ENCODE measurements around the gene ABHD6. TPM values are rescaled to one million over a fixed set of nuclear protein-coding genes. Genes with fewer than 3 reads are reported as not detected.
"Not testable (repeated sequence)": the region's sequence is repeated elsewhere in the genome, so short reads cannot be mapped to it uniquely, and the experiment has no call there.

ABHD6 gene
- total RNA-seq, 1 donor from 2014 or later, result 9.5 TPM

- no peak for DNase-seq (ENCODE audit: extremely low read depth, low read depth, low spot score)
These were observed 3.9 kb downstream of the ABHD6 start for GRCh38 chr3:58241306-58242044.

- DNase-seq (ENCODE audit: extremely low read depth, low read depth, low spot score), result no peak
These were observed 4.7 kb downstream of the ABHD6 start for GRCh38 chr3:58242340-58242739.

- not testable (repeated sequence) for DNase-seq (ENCODE audit: extremely low read depth, low read depth, low spot score)
These were observed 5.3 kb downstream of the ABHD6 start for GRCh38 chr3:58242860-58243259.

GRCh38 chr3:58243976-58244585, 6.5 kb downstream of the ABHD6 start:
- no peak for DNase-seq (ENCODE audit: extremely low read depth, low read depth, low spot score)

DNA sequence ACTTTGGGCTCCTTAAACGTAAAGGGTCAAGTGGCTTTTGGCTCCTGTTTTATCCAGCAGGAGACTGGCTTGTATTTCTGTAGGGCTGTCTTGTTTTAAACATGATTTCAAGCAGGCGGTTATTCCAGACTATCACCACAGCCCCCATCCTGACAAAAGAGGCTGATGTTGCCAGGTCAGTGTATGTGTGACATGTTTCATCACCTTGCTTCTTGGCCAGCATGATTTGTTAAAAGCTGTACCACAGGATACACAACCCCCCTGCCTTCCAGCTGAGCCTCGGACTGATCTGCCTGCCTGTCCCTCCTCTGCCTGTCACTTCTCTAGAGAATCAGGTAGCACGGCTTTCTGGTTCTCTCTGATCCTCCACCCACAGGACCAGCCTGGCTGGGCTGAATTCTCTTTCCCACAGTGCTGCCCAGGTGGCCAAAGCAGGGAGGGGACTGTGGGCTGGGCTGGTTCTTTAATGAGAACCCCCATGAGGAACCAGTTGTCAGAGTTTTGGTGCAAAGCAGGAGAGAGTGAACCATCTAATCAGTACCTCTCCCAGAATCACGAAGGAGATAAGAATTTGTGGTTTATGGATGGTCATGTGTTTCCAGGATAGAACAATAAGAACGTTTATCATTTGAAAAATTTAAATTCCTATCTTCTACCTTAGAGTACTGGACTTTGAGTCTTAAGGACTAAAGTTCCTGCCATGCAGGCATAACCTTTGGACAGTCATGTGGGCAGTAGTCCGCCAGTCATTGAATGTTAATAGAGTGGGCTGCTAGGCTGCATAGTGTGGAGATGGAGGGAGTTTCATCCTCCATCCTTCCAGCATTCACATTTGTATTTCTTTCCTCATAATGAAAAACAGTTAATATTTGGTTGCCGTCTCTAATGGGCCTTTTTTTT, 8.8 kb downstream of the ABHD6 start:
- no peak for DNase-seq (ENCODE audit: extremely low read depth, low read depth, low spot score)

- no peak for DNase-seq (ENCODE audit: extremely low read depth, low read depth, low spot score)
These were observed 11.9 kb downstream of the ABHD6 start for GRCh38 chr3:58249358-58250092.

DNA sequence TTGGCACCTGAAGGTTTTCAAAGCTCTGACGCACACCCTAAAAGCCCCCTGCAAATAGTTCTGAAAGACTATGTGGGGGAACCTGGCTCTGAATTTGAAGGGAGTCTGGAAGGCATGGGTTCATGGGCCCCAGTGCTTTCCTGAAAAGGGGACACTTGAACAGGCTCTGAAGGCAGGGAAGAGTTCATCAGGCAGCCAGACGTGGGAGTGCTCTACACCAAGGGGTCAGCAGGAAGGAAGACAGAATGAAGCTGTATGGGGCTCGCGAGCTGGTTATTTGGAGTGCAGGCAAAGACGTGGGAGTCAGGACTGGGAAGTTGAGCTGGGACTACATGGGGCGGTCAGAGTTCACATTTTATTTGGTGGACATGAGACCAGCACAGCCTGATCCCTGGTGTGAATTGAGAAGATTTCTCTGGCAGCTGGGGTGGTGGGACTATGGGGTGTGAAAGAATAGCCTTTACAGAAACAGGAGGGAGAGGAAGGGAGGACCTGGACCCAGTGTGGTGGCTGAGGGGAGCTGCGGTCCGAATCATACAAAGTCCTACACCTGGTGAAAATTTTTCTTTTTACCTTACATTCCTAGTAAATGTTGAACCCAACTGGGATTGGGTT, 12.6 kb downstream of the ABHD6 start:
- DNase-seq (ENCODE audit: extremely low read depth, low read depth, low spot score), result no peak

GRCh38 chr3:58251631-58252035, 14.0 kb downstream of the ABHD6 start:
- no peak for DNase-seq (ENCODE audit: extremely low read depth, low read depth, low spot score)

DNA sequence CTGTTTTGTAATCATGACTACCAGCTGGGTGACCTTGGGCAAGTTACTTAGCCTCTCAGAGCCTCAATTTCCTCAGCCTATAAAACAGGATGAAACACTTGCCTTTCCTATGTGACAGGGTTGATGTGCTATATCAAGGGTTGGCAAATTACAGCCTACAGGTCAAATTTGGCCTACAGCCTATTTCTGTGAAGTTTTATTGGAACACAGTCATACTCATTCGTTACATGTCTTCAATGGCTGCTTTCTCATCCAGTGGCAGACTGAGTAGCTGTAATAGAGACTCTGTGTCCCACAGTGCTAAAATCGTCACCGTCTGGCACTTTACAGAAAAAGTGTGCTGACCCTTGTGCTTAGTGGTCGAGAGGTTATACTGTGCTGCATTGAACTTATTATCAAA, 16.6 kb downstream of the ABHD6 start:
- DNase-seq (ENCODE audit: extremely low read depth, low read depth, low spot score), result no peak

DNA sequence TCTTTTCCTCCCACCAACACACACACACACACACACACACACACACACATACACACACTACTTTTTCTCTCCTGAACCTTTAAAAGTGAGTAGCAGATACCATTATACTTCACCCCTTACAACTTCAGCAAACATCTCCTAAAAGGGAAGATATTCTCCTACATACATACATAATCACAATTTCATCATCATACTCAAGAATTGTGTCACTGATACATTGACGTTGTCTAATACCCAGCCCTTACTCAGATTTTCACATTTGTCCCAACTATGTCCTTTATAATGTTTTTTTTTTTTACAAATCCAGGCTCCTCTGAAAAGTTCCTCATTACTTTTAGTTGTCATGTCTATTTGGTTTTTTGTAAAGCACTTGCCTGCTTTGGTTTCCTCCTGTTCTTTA, 18.5 kb downstream of the ABHD6 start:
- DNase-seq (ENCODE audit: extremely low read depth, low read depth, low spot score), result no peak

- no peak for DNase-seq (ENCODE audit: extremely low read depth, low read depth, low spot score)
These were observed 18.9 kb downstream of the ABHD6 start for GRCh38 chr3:58256511-58256910.

DNA sequence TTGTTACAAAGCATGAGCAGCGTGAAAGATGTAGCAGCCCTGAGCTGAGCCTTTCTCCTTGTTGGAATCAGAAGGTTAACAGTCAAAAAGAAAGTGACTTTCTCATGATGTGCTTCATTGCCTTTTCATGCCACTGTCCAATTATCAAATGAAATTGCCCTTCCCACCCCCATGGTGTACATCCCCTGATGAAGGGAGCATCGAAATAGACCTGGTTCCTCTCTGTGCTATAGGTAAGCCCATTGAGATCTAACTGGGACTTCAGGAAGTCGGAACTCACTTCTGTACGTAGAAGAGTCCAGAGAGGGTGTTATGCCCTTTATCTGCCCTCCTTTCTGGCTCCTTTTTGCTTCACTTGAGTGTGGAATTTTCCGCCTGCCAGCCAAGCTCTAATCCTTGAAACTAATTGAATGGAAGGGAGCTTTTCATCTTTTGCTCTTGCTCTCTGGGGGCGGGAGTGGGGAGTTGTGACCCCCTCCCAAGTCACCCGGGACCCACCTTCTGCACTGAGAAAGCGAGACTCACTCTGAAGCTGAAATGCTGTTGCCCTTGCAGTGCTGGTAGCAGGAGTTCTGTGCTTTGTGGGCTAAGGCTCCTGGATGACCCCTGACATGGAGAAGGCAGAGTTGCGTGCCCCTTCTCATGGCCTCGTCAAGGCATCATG, 20.9 kb downstream of the ABHD6 start:
- DNase-seq (ENCODE audit: extremely low read depth, low read depth, low spot score), result no peak

- DNase-seq (ENCODE audit: extremely low read depth, low read depth, low spot score), result no peak
These were observed 22.7 kb downstream of the ABHD6 start for GRCh38 chr3:58260261-58260731.

- no peak for DNase-seq (ENCODE audit: extremely low read depth, low read depth, low spot score)
These were observed 23.1 kb downstream of the ABHD6 start for GRCh38 chr3:58260733-58261132.

GRCh38 chr3:58261954-58262666, 24.5 kb downstream of the ABHD6 start:
- no peak for DNase-seq (ENCODE audit: extremely low read depth, low read depth, low spot score)

- no peak for DNase-seq (ENCODE audit: extremely low read depth, low read depth, low spot score)
These were observed 29.0 kb downstream of the ABHD6 start for GRCh38 chr3:58266577-58266976.

DNA sequence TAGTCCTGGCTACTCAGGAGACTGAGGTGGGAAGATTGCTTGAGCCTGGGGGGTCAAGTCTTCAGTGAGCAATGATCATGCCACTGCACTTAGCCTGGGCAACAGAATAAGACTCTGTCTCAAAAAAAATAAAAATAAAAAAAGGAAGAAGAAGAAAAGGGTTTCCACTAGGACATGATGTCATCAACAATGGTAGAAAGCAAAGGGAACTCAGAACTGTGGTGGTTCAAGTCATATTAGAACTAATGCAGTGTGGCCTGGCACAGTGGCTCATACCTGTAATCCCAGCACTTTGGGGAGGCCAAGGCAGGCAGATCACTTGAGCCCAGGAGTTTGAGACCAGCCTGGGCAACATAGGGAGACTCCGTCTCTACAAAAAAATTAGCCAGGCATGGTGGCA, 30.0 kb downstream of the ABHD6 start:
- DNase-seq (ENCODE audit: extremely low read depth, low read depth, low spot score), result not testable (repeated sequence)

DNA sequence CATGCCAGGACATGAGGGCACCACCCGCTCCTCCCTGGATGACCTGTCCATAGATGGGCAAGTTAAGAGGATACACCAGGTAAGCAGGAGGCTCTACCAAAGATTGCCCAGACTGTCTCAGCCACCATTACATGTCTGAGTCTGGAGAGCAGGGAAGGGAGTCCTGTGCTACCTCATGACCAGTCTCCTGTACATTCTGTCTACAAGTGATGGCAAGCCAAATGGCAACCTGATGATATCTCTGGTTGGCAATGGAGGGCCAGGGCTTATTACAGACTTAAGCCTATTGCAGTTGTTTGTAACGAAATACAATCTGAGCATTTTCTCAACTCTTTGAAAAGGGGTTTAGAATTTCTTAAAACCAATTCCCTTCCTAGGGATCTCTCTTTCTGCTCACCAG, 31.8 kb downstream of the ABHD6 start:
- DNase-seq (ENCODE audit: extremely low read depth, low read depth, low spot score), result no peak

- no peak for DNase-seq (ENCODE audit: extremely low read depth, low read depth, low spot score)
These were observed 32.9 kb downstream of the ABHD6 start for GRCh38 chr3:58270485-58270884.

Data from glomerular endothelial cell (primary cell).